A549 (cell line): Measurements from ENCODE around the gene TAB3.

Experiments used
- BHLHE40 ChIP-seq: IDR thresholded peaks from 2 replicates; pipeline ENCODE4 v1.6.1; 2012; ENCODE audit warnings: low read depth, low read length, inconsistent platforms
- CBX8 ChIP-seq: fragments of 200-600 bp; sonication (generic); IDR thresholded peaks from 2 replicates; pipeline ENCODE4 v1.6.1; 2016
- CHD2 ChIP-seq: fragments of 150-350 bp; IDR thresholded peaks from 2 replicates; pipeline ENCODE4 v1.6.1; 2014; ENCODE audit warnings: low read length; ENCODE audit not compliant: partially characterized antibody
- CTCF ChIP-seq: fragments of >200 bp; sonication (Bioruptor Twin); formaldehyde crosslinking; IDR thresholded peaks from 3 replicates; pipeline ENCODE4 v1.5.1; 2016
- HDAC2 ChIP-seq: fragments of 200-600 bp; sonication (generic); IDR thresholded peaks from 2 replicates; pipeline ENCODE4 v1.6.1; 2016
- MAFK ChIP-seq: fragments of 450-650 bp; IDR thresholded peaks from 2 replicates; pipeline ENCODE4 v1.6.1; 2014; ENCODE audit not compliant: partially characterized antibody

GRCh38 chrX:30910124-30910860 is 21.2 kb upstream of the TAB3 start:
- TF ChIP-seq CHD2 (no peak), CTCF (no peak), HDAC2 (no peak), BHLHE40 (no peak), CBX8 (no peak), MAFK (no peak)
